Suprapubic skin (tissue), 4 donors: ENCODE data around the gene MALRD1. TPM values are rescaled to one million over a fixed set of nuclear protein-coding genes. Genes with fewer than 3 reads are reported as not detected.

Experiments used
- DNase-seq, 2 donors: peaks; one replicate each; pipeline ENCODE4 v3.0.0-alpha.2; 2019; ENCODE audit warnings: low spot score in 2 of 2
- H3K27ac ChIP-seq: fragments of 200-600 bp; sonication (generic); one replicate; pipeline ENCODE4 v1.5.1; 2019
- H3K27me3 ChIP-seq: fragments of 200-600 bp; sonication (generic); one replicate; pipeline ENCODE4 v1.5.1; 2019
- H3K36me3 ChIP-seq: fragments of 200-600 bp; sonication (generic); one replicate; pipeline ENCODE4 v1.5.1; 2019
- H3K4me1 ChIP-seq: fragments of 200-600 bp; sonication (generic); one replicate; pipeline ENCODE4 v1.5.1; 2019
- H3K4me3 ChIP-seq: fragments of 200-600 bp; sonication (generic); one replicate; pipeline ENCODE4 v1.5.1; 2019; ENCODE audit warnings: mild to moderate bottlenecking
- H3K9me3 ChIP-seq: fragments of 200-600 bp; sonication (generic); one replicate; pipeline ENCODE4 v1.5.1; 2019
- CTCF ChIP-seq, 2 donors: fragments of 200-600 bp in 1 of 2; fragments of 450-650 bp in 1 of 2; sonication (generic) in 1 of 2; IDR thresholded peaks; one replicate each; pipeline ENCODE4 v1.5.1; 2016 to 2019; ENCODE audit warnings: antibody characterized with exemption in 2 of 2, mild to moderate bottlenecking in 1 of 2, moderate library complexity in 1 of 2
- EP300 ChIP-seq: sonication (generic); formaldehyde crosslinking; IDR thresholded peaks from one replicate; pipeline ENCODE4 v1.6.1; 2017; ENCODE audit warnings: antibody characterized with exemption
- POLR2A ChIP-seq, 2 donors: fragments of 450-650 bp; IDR thresholded peaks; one replicate each; pipeline ENCODE4 v1.6.1; 2017; ENCODE audit warnings: antibody characterized with exemption in 2 of 2, mild to moderate bottlenecking in 2 of 2, moderate library complexity in 2 of 2
- POLR2AphosphoS5 ChIP-seq, 3 donors: sonication (generic); formaldehyde crosslinking; IDR thresholded peaks; one replicate each; pipeline ENCODE4 v1.6.1; 2017; ENCODE audit warnings: antibody characterized with exemption in 3 of 3
- WGBS: methylation state at CpG from one replicate; pipeline ENCODE4 v1.1.5; 2018; 5-methylcytosine and 5-hydroxymethylcytosine counted together
- total RNA-seq, 4 donors: library from RNA; depleted of rRNA; stranded (reverse); fragments of >200 nt; gene quantifications; one replicate each; pipeline ENCODE4 v1.1.0, GENCODE V29; 2016

MALRD1 gene
- total RNA-seq, 4 donors from 2014 or later: 0.23 to 0.80 (median 0.31) TPM; not detected in 1

- no peaks in the 10 kb centered on the region for H3K9me3 ChIP-seq
- H3K27ac ChIP-seq: no peak overlapping the region
- no peak for TF ChIP-seq POLR2A (IDR thresholded peaks at IDR 0.05)
- no peak for TF ChIP-seq POLR2AphosphoS5 (IDR thresholded peaks at IDR 0.05)
- TF ChIP-seq EP300: no peak
- no peak for TF ChIP-seq CTCF (IDR thresholded peaks at IDR 0.05)
- WGBS: 39% methylated on average over 3 of the region's 3 CpGs
- DNase-seq: no peak
- no peaks in the 10 kb centered on the region for H3K36me3 ChIP-seq
- H3K27me3 ChIP-seq: no peaks in the 10 kb centered on the region
- H3K4me1 ChIP-seq: no peaks in the 10 kb centered on the region
- no peak overlapping the region for H3K4me3 ChIP-seq
Measured at GRCh38 chr10:19480353-19480752, 431.8 kb downstream of the MALRD1 start.

- DNase-seq: no peak
- H3K4me1 ChIP-seq: no peaks in the 10 kb centered on the region
- WGBS: 56% methylated on average over 2 of the region's 2 CpGs
- H3K27me3 ChIP-seq: no peaks in the 10 kb centered on the region
- H3K36me3 ChIP-seq: no peaks in the 10 kb centered on the region
- no peak for TF ChIP-seq POLR2A (IDR thresholded peaks at IDR 0.05)
- TF ChIP-seq POLR2AphosphoS5 (IDR thresholded peaks at IDR 0.05): no peak
- TF ChIP-seq EP300: no peak
- TF ChIP-seq CTCF (IDR thresholded peaks at IDR 0.05): no peak
- H3K4me3 ChIP-seq: no peak overlapping the region
- H3K27ac ChIP-seq: no peak overlapping the region
- H3K9me3 ChIP-seq: no peaks in the 10 kb centered on the region
Measured at GRCh38 chr10:19483421-19483820, 434.8 kb downstream of the MALRD1 start.

GRCh38 chr10:19488592-19489280, 440.1 kb downstream of the MALRD1 start:
- Histone ChIP-seq H3K9me3 (no peaks in the 10 kb centered on the region), H3K36me3 (no peaks in the 10 kb centered on the region), H3K27ac (no peak overlapping the region), H3K4me3 (peak overlapping the region; percentile 35), H3K4me1 (no peaks in the 10 kb centered on the region), H3K27me3 (no peaks in the 10 kb centered on the region)
- DNase-seq: peak in 1 of 2 donors; percentile 68
- 63% methylated on average over 23 of the region's 23 CpGs for WGBS
- no peak for TF ChIP-seq EP300
- TF ChIP-seq POLR2AphosphoS5 (IDR thresholded peaks at IDR 0.05): no peak
- TF ChIP-seq CTCF (IDR thresholded peaks at IDR 0.05): no peak
- TF ChIP-seq POLR2A (IDR thresholded peaks at IDR 0.05): no peak

GRCh38 chr10:19491166-19491565, 442.6 kb downstream of the MALRD1 start:
- Histone ChIP-seq H3K36me3 (no peaks in the 10 kb centered on the region), H3K4me3 (no peak overlapping the region), H3K9me3 (no peaks in the 10 kb centered on the region), H3K4me1 (no peaks in the 10 kb centered on the region), H3K27ac (no peak overlapping the region), H3K27me3 (no peaks in the 10 kb centered on the region)
- WGBS: 95% methylated on average over 2 of the region's 2 CpGs
- no peak for TF ChIP-seq EP300
- no peak for TF ChIP-seq CTCF (IDR thresholded peaks at IDR 0.05)
- no peak for TF ChIP-seq POLR2AphosphoS5 (IDR thresholded peaks at IDR 0.05)
- TF ChIP-seq POLR2A (IDR thresholded peaks at IDR 0.05): no peak
- no peak for DNase-seq

- no peaks in the 10 kb centered on the region for H3K27me3 ChIP-seq
- DNase-seq: no peak
- 89% methylated on average over 3 of the region's 3 CpGs for WGBS
- peaks cover 9% of the 10 kb centered on the region for H3K4me1 ChIP-seq
- H3K27ac ChIP-seq: no peak overlapping the region
- no peaks in the 10 kb centered on the region for H3K36me3 ChIP-seq
- H3K9me3 ChIP-seq: no peaks in the 10 kb centered on the region
- TF ChIP-seq EP300: no peak
- no peak for TF ChIP-seq POLR2A (IDR thresholded peaks at IDR 0.05)
- no peak for TF ChIP-seq CTCF (IDR thresholded peaks at IDR 0.05)
- no peak for TF ChIP-seq POLR2AphosphoS5 (IDR thresholded peaks at IDR 0.05)
- H3K4me3 ChIP-seq: no peak overlapping the region
Measured at GRCh38 chr10:19493917-19494316, 445.3 kb downstream of the MALRD1 start.
